ENCODE measurements around the gene RABL6.

Gene RABL6

GRCh38 chr9:136886610-136887597, 79.2 kb downstream of the RABL6 start:
- peak; percentile 72 for DNase-seq (ENCODE audit: low spot score)
- TF ChIP-seq, protein P1, sequence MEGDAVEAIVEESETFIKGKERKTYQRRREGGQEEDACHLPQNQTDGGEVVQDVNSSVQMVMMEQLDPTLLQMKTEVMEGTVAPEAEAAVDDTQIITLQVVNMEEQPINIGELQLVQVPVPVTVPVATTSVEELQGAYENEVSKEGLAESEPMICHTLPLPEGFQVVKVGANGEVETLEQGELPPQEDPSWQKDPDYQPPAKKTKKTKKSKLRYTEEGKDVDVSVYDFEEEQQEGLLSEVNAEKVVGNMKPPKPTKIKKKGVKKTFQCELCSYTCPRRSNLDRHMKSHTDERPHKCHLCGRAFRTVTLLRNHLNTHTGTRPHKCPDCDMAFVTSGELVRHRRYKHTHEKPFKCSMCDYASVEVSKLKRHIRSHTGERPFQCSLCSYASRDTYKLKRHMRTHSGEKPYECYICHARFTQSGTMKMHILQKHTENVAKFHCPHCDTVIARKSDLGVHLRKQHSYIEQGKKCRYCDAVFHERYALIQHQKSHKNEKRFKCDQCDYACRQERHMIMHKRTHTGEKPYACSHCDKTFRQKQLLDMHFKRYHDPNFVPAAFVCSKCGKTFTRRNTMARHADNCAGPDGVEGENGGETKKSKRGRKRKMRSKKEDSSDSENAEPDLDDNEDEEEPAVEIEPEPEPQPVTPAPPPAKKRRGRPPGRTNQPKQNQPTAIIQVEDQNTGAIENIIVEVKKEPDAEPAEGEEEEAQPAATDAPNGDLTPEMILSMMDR (IDR thresholded peaks at IDR 0.05; ENCODE audit: extremely low read depth, missing control alignments): no peak

DNA sequence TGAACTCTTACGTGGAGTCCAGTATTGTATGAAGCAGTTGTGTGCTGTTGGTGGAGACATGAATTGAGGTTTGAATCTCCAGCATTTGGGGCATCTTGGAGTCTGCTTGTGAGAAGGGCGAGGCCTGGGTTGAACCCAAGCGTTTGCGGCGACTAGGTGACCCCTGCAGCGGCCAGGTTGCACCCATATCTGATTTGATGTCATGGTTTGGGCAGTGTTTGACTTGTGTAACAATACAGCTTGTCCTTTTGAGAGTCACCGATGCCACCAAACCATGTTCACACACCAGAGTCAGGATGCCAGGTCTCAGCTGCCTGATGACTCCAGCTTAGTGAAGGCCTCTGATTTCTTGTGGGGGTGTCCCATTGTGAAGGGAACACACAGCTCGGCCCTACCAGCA, 80.7 kb downstream of the RABL6 start:
- no peak for DNase-seq (ENCODE audit: low spot score)
- TF ChIP-seq, protein P1 (IDR thresholded peaks at IDR 0.05; ENCODE audit: extremely low read depth, missing control alignments): no peak

DNA sequence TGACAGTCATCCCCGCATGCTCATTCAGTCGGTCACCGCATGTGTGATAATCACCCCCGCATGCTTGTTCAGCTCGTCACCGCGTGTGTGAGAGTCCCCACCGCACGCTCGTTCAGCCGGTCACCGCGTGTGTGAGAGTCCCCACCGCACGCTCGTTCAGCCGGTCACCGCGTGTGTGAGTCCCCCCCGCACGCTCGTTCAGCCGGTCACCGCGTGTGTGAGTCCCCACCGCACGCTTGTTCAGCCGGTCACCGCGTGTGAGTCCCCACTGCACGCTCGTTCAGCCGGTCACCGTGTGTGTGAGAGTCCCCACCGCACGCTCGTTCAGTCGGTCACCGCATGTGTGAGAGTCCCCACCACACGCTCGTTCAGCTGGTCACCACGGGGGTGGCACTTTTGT, 82.1 kb downstream of the RABL6 start:
- DNase-seq (ENCODE audit: low spot score): no peak
- TF ChIP-seq, protein P1 (IDR thresholded peaks at IDR 0.05; ENCODE audit: extremely low read depth, missing control alignments): no peak

DNA sequence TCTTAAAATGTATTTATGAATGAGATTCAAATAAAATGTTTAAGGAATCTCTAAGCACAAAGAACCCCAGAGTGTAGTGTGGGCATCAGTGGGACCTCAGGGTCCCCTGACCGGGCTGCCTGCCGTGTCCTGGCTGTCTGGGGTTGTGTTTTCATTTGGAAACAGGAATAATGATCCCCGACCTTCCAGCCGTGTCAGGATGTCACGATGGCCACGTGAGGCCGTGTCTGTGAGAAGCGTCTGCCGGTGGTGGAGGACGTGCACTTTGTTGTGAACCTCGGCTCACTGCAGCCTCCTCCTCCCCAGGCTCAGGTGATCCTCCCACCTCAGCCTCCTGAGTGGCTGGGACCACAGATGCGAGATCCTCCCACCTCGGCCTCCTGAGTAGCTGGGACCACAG, 82.9 kb downstream of the RABL6 start:
- TF ChIP-seq, protein P1 (IDR thresholded peaks at IDR 0.05; ENCODE audit: extremely low read depth, missing control alignments): no peak
- no peak for DNase-seq (ENCODE audit: low spot score)
